KMS-11 (cell line): ENCODE data around the gene ANKRD29.

Source experiments
- H2AFZ ChIP-seq: fragments of 200-600 bp; sonication (generic); 2 replicates; pipeline ENCODE4 v1.6.1; 2016; ENCODE audit warnings: antibody characterized with exemption, mixed run types, low read depth
- H3K27ac ChIP-seq: fragments of 200-600 bp; sonication (generic); 2 replicates; pipeline ENCODE4 v1.6.1; 2016; ENCODE audit warnings: mild to moderate bottlenecking, mixed run types
- H3K27me3 ChIP-seq: fragments of 200-600 bp; sonication (generic); 2 replicates; pipeline ENCODE4 v1.6.1; 2017; ENCODE audit warnings: mild to moderate bottlenecking, low read depth, mixed run types, moderate library complexity; ENCODE audit not compliant: insufficient read depth
- H3K36me3 ChIP-seq: fragments of 200-600 bp; sonication (generic); 2 replicates; pipeline ENCODE4 v1.6.1; 2017; ENCODE audit warnings: mild to moderate bottlenecking, mixed run types; ENCODE audit not compliant: insufficient read depth
- H3K4me1 ChIP-seq: fragments of 200-600 bp; sonication (generic); 2 replicates; pipeline ENCODE4 v1.6.1; 2016; ENCODE audit warnings: mild to moderate bottlenecking, low read depth, mixed run types; ENCODE audit not compliant: poor library complexity, severe bottlenecking
- H3K4me2 ChIP-seq: fragments of 200-600 bp; sonication (generic); 2 replicates; pipeline ENCODE4 v1.7.0; 2016; ENCODE audit warnings: mild to moderate bottlenecking, mixed run types
- H3K4me3 ChIP-seq: fragments of 200-600 bp; sonication (generic); IDR thresholded peaks from 2 replicates; pipeline ENCODE4 v1.6.1; 2017; ENCODE audit warnings: low read depth, low read length, mixed read lengths; ENCODE audit not compliant: insufficient read depth
- H3K79me2 ChIP-seq: fragments of 200-600 bp; sonication (generic); 2 replicates; pipeline ENCODE4 v1.6.1; 2016; ENCODE audit warnings: low read depth, mixed run types; ENCODE audit not compliant: insufficient read depth
- H3K9ac ChIP-seq: fragments of 200-600 bp; sonication (generic); 2 replicates; pipeline ENCODE4 v1.6.1; 2016; ENCODE audit warnings: mild to moderate bottlenecking, mixed run types
- H4K20me1 ChIP-seq: fragments of 200-600 bp; sonication (generic); 2 replicates; pipeline ENCODE4 v1.6.1; 2016; ENCODE audit warnings: mild to moderate bottlenecking, mixed run types; ENCODE audit not compliant: insufficient read depth
- TF ChIP-seq, protein P1 (sequence below): fragments of 200-600 bp; sonication (generic); conservative IDR thresholded peaks from 2 replicates; pipeline ENCODE4 v1.6.1; 2017; ENCODE audit warnings: low read depth, mild to moderate bottlenecking, antibody characterized with exemption, low read length, moderate library complexity, mixed read lengths

ANKRD29 gene

GRCh38 chr18:23599809-23600208, 62.9 kb downstream of the ANKRD29 start:
- H3K4me1 ChIP-seq: peaks cover 20% of the 10 kb centered on the region
- no peaks in the 10 kb centered on the region for H4K20me1 ChIP-seq
- H3K27ac ChIP-seq: no peak overlapping the region
- no peaks in the 10 kb centered on the region for H3K36me3 ChIP-seq
- H3K27me3 ChIP-seq: no peaks in the 10 kb centered on the region
- no peak overlapping the region for H3K4me3 ChIP-seq
- H2AFZ ChIP-seq: no peak overlapping the region
- no peaks in the 10 kb centered on the region for H3K79me2 ChIP-seq
- H3K9ac ChIP-seq: no peak overlapping the region
- TF ChIP-seq, protein P1, sequence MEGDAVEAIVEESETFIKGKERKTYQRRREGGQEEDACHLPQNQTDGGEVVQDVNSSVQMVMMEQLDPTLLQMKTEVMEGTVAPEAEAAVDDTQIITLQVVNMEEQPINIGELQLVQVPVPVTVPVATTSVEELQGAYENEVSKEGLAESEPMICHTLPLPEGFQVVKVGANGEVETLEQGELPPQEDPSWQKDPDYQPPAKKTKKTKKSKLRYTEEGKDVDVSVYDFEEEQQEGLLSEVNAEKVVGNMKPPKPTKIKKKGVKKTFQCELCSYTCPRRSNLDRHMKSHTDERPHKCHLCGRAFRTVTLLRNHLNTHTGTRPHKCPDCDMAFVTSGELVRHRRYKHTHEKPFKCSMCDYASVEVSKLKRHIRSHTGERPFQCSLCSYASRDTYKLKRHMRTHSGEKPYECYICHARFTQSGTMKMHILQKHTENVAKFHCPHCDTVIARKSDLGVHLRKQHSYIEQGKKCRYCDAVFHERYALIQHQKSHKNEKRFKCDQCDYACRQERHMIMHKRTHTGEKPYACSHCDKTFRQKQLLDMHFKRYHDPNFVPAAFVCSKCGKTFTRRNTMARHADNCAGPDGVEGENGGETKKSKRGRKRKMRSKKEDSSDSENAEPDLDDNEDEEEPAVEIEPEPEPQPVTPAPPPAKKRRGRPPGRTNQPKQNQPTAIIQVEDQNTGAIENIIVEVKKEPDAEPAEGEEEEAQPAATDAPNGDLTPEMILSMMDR: no peak
- no peak overlapping the region for H3K4me2 ChIP-seq

DNA sequence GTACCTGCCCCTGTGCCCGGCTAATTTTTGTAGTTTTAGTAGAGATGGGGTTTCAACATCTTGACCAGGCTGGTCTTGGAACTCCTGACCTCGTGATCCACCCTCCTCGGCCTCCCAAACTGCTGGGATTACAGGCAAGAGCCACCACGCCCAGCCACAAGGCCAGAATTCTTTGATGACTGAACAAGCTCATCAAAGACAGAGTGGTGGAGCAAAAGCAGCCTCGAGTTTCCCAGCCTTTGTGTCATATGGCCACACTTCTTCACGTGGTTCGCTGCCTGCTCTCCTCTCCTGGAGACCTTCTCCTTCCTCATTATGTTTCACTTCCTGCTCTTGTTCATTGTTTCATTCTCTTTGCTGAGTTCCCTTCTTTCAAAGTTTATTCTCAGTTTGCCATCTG, 66.5 kb downstream of the ANKRD29 start:
- Histone ChIP-seq H4K20me1 (no peaks in the 10 kb centered on the region), H3K4me2 (no peak overlapping the region), H3K4me1 (peaks cover 3% of the 10 kb centered on the region), H2AFZ (no peak overlapping the region), H3K9ac (no peak overlapping the region), H3K4me3 (no peak overlapping the region), H3K27me3 (no peaks in the 10 kb centered on the region), H3K36me3 (no peaks in the 10 kb centered on the region), H3K79me2 (no peaks in the 10 kb centered on the region), H3K27ac (no peak overlapping the region)
- TF ChIP-seq, protein P1: no peak

- H3K4me1 ChIP-seq: peaks cover 3% of the 10 kb centered on the region
- H4K20me1 ChIP-seq: no peaks in the 10 kb centered on the region
- H3K79me2 ChIP-seq: no peaks in the 10 kb centered on the region
- H3K36me3 ChIP-seq: no peaks in the 10 kb centered on the region
- H3K4me2 ChIP-seq: no peak overlapping the region
- H3K27me3 ChIP-seq: no peaks in the 10 kb centered on the region
- H2AFZ ChIP-seq: no peak overlapping the region
- TF ChIP-seq, protein P1: no peak
- no peak overlapping the region for H3K9ac ChIP-seq
- H3K4me3 ChIP-seq: no peak overlapping the region
- H3K27ac ChIP-seq: no peak overlapping the region
Observed at GRCh38 chr18:23595591-23595990, 67.1 kb downstream of the ANKRD29 start.

- no peaks in the 10 kb centered on the region for H3K36me3 ChIP-seq
- no peak overlapping the region for H3K27ac ChIP-seq
- no peaks in the 10 kb centered on the region for H3K27me3 ChIP-seq
- H3K4me1 ChIP-seq: peaks cover 3% of the 10 kb centered on the region
- no peak overlapping the region for H3K9ac ChIP-seq
- TF ChIP-seq, protein P1: no peak
- no peak overlapping the region for H2AFZ ChIP-seq
- H3K4me3 ChIP-seq: no peak overlapping the region
- no peaks in the 10 kb centered on the region for H4K20me1 ChIP-seq
- no peaks in the 10 kb centered on the region for H3K79me2 ChIP-seq
- no peak overlapping the region for H3K4me2 ChIP-seq
Observed at GRCh38 chr18:23593720-23594119, 69.0 kb downstream of the ANKRD29 start.

DNA sequence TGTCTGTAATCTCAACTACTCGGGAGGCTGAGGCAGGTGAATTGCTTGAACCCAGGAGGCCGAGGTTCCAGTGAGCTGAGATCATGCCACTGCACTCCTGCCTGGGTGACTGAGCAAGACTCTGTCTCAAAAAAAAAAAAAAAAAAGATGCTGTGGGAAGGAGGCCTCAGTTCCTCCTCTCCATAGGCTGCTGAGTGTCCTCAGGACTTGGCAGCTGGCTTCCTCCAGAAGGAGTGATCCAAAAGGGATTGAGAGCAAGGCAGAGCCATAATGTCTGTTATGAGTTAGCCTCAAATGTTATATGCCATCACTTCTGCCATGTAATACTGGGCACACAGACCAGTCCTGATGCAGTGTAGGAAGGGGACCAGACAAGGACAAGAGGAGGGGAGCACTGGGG, 69.8 kb downstream of the ANKRD29 start:
- Histone ChIP-seq H3K9ac (no peak overlapping the region), H3K4me1 (peaks cover 3% of the 10 kb centered on the region), H3K27ac (no peak overlapping the region), H3K4me3 (no peak overlapping the region), H3K4me2 (no peak overlapping the region), H3K79me2 (no peaks in the 10 kb centered on the region), H2AFZ (no peak overlapping the region), H3K27me3 (no peaks in the 10 kb centered on the region), H3K36me3 (no peaks in the 10 kb centered on the region), H4K20me1 (no peaks in the 10 kb centered on the region)
- TF ChIP-seq, protein P1: no peak
